HG03575 (cell line): Measurements from ENCODE around the gene CRYBG1.
"Not testable (repeated sequence)": the region's sequence is repeated elsewhere in the genome, so short reads cannot be mapped to it uniquely, and the experiment has no call there.

Experiments used
- ATAC-seq: cut with Tn5 transposase; IDR thresholded peaks from one replicate; pipeline ENCODE4 v1.9.1; 2021; ENCODE audit not compliant: unreplicated experiment, insufficient number of reproducible peaks, low FRiP score; ENCODE audit errors: extremely low read depth

The CRYBG1 gene

DNA sequence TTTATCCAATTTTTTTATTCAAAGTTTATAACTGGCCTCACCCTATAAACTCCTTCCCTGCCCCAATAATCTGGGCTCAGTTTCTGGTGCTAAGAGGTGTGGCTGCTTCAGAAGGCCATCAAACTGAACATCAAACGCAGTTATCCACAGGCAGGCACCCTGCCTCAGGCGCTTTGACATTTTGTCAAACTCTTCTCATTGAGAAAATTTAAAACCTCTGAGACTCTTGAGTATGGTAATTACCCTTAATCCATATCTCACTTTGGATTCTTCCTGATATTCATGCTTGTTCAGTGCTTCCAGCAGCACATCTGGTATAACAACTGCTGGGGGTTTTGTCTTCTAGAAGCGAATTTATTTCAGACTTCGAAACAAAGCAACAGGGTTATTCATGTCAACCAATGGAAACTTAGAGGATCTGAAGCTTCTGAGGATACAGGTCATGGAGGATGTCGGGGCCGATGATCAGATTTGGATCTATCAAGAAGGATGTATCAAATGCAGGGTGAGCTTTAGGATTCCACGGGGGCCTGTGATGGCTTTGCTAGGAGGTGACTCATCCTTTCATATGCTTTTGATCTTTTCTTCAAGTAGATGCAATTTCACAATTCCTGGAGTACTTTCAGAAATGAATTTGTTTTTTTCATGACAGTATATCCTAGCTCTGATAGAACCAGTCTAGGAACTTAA is 200.6 kb downstream of the CRYBG1 start:
- ATAC-seq: no peak

DNA sequence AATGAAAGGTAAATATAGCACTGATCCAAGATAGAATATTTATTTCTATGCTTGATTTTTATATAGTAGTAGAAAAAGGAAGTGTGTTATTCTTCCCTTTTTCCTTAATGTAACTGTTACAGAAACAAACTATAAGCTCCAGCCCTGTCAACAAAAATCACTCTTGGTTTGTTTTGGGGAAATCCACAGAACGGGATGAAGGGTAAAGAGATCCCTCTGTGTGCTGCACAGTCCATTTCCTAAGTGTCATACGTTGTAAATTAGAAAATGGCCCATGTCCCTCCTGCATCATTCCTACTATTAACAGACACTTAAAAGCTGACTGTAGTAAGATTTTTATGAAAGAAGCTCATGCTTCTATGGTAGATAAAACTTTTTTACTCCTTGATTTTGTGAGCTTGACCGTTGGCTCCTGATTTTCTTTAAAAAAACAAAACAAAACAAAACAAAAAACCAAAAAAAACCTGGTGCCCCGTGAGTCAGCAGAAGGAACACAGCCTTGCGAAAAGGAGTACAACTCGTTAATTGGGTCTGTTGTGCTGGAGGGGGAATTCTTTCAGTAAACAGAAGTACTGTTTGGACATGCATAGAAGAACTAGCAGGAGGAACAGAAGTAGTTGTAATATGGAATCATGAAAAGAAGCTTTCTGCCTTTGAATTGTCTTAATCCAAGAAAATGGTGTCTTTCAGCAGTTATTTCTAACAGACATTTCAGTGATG is 201.3 kb downstream of the CRYBG1 start:
- ATAC-seq: no peak

DNA sequence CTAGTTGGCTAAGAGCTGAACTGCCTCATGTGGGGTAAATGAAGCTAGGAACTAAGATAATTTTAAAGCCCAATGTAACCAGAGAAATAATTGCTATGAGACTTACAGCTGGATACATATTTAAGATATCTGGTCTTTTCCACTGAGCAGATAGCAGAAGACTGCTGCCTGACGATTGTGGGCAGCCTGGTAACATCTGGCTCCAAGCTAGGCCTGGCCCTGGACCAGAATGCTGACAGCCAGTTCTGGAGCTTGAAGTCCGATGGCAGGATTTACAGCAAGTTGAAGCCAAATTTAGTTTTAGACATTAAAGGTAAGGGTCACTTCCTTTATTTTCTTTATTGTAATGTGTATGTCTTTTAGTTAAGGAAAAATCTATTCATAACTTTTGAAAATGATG is 203.1 kb downstream of the CRYBG1 start:
- no peak for ATAC-seq

DNA sequence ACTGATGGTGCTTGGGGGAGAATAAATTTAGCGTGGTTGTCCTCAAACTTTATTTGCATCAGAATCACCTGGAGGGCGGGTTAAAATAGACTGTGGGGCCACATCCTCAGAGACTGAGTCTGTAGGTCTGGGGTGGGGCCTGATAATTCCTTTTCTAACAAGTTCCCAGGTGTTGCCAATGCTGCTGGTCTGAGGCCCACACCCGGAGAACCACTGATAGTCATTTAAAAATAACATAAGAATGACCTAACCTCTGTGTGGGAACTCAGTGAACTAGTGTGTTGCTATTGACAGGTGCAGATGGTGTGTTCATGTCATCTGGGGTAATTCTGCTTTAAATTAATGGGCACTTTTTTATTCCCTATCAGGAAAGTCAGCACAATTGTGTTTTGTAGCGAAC is 204.0 kb downstream of the CRYBG1 start:
- no peak for ATAC-seq

DNA sequence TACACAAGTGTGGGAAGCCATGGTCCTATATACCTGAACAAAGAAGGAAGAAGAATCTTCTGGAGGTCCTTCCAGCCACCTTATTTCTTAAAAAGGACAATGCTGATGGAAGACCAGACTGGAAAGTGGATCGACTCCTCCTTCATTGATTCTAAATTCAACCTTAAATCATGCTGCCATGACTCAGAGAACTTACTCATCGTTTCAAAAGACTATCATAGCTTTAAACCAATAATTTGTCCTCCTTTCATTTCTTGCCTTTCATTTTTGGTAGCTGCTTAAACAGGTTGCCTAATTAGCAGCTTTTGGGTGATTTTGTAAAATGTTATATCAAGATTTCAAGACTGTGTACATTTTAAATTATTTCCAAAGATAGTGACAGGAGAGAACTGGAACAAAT is 208.0 kb downstream of the CRYBG1 start:
- no peak for ATAC-seq

DNA sequence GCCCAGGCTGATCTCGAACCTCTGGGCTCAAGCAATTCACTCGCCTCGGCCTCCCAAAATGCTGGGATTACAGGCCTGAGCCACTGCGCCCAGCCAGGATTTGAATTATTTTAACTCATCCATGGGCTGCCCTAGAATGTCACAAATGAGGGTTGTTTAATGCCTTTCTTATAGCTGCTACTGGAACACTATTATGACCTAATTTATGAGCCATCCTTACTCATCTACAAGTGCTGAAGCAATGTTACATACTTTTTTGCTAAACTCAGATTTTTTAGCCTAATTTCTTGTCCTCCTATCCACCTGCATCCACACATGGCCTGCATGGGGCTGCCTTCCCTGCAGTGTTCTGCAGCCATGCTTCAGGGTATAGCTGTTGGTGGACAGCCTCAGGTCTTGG is 208.9 kb downstream of the CRYBG1 start:
- no peak for ATAC-seq

DNA sequence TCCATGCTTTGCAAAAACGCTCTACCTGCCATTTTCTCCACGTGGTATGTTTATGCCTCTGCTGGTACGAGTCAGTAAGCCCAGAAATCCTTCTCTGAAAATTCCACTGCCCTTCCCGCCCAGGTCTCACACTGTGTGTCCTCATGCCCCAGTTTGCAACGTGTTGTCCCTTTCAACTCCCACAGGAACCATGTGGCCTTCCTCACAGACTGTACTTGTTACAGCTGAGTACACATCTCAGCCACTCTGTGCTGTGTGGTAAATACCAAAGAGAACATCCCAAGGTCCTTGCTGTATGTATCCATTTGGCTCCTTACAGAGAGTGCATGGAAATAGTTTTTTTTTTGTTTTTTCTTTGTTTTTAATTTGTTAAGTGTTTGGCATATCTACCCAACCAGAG is 211.9 kb downstream of the CRYBG1 start:
- ATAC-seq: no peak

DNA sequence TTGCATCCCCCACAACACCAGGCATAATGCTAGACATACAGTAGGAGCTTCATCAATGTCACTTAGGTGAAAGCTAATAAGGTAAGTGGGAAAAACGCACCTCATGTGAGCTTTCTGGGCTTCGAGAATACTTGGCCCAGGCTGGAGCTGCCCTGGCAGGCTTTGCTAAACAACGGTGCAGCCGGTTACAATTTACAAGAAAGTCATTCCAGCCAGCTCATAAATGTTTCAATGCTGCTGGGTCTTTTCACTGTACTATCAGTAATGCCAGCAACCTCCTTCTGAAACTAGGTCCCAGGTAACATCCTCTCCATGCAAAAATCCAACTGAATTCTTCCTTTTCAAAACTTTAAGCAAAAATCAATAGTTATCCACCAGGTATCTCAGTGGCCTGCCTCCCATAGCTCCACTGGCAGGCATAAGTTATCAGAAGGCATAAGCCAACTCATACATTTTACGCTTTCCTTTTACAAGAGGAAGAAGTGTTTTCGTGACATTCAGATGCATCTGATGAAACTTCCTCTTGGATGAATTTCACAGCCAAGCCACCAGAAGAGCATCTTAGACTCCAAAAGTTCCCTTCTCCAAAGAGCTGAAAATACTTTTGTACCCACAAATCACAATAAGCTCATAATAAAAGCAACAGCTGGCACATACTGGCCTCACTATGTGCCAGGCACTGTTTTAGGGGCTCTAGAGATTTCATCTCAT is 212.5 kb downstream of the CRYBG1 start:
- no peak for ATAC-seq

DNA sequence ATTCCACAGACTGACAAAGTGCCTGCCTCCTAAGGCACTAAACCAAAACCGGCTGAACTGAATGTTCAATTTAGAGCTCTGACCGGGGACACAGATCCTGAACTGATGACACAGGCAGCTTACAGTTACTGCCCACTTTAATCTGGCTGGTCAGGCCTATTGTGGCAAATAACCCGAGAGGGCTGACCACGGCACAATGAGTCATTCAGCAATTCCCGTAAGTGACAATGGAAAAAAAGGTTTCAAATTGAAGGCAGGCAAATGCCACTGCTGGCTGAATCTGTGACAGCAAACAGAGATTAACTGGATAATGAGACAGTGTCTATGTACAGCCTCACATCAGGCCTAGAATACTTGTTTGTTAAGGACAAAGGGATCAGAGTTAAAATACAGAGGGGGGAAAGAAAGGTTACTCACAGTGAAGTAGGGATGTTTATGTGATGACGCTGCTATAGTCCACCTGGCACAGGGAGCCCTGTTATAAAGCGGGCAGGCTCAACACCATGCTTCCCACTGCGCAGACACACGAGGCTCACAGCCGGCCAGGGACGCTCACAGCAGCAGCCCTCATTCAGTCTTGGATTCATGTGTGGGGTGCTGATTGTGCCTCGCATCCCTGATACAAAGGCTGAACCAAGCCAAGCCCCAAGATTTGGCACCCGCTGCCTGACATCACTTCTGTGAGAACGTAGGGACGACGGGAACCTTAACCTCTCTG is 214.4 kb downstream of the CRYBG1 start:
- no peak for ATAC-seq

DNA sequence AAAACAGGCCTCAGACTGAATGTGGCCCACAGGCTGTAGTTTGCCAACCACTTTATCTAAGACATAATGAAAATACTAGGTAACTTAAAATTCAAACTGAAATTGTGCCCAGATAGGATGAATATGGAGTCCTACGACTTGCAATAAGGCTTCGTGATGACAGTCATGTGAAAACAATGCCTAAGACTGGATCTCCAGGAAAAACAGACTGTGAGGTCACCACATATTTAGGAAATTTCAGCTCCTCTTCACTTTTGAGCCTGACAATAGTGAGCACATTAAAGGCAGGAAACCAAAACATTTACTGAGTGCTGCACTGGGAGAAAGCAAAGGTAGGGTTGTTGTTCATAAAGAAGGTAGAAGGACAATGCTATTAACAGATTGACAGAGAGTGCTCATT is 218.8 kb downstream of the CRYBG1 start:
- ATAC-seq: no peak

DNA sequence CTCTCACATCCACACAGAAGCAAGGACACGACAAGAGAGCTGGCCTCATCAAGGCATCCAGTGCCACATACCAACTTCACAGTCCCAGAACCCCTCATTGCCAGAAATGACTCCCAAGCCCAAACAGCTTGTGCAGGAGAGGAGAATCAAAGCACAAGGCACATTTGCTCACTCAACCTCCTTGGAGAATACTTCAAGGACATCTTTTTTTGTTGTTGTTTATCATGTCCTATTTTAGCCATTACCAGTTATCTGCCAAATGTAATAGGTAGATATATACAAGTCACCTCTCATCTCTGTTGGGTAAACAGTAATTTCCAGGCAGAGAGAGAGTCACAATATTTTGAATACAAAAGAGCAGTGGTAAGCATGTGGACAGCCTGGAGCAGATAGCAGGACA is 221.0 kb downstream of the CRYBG1 start:
- ATAC-seq: no peak

DNA sequence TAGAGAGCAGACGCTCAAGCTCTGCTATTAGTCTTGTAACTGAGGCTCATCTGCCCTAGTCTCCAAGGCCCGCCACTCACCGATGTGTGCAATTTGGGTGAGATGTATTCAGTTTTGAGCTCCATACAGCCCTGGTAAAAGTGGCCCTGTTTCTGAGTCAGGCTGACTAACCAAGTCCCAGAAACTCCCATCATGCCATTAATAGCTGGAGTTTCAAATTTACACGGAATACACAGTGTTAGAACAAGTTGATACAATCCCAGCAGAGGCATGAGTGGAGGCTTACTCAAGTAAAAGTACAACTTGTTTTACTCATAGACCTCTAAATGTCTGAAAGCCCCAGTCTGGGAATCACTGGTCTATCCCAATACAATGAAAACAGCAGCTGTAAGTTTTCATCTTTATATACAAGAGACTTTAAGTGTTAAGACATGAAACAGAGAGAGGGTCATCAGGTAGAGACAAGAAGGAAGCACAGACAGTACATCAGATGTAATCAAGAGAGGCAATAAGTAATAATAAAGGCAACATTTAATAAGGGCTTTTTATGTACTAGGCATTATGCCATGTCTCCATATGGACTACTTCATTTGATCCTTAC is 226.4 kb downstream of the CRYBG1 start:
- ATAC-seq: no peak

DNA sequence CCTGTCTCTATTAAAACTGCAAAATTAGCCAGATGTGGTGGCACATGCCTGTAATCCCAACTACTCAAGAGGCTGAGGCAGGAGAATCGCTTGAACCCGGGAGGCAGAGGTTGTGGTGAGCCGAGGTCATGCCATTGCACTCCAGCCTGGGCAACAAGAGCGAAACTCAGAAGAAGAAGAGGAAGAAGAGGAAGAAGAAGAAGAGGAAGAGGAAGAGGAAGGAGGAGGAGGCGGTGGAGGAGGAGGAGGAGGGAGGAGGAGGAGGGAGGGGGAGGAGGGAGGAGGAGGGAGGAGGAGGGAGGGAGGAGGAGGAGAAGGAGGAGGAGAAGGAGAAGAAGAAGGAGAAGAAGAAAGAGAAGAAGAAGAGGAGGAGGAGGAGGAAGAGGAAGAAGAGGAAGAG is 228.4 kb downstream of the CRYBG1 start:
- not testable (repeated sequence) for ATAC-seq

DNA sequence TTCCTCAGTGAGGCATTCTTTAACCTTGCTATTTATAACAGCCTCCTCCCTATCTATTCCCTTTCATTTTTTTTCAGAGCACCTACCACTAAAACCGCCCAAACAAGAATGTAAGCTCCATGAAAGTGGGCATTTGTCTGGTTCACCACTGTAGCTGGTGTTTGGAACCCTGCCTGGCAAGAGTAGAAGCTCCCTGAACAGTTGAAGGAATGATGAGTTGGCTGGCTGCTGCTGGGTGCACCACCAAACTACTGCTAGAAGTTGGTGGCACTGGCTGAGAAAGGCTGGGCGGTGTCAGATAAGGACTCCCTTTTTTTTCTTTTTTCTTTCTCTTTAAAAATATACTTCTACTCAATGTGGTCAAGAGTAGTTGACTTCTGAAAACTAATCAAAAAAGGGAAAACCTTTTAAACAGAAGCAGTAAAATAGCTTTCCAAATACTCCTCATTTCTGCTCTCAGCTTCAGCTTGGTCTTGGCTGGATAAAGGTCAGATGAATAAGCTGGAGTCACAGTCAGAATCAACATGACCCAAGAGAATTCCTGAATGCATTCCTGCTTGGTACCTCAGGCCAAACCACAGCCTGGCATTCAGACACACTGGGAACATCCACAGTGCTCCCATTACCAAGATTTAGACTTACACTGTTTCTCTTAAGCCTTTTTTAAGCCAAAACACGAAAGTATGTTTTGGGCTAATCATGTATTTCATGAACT is 230.8 kb downstream of the CRYBG1 start:
- ATAC-seq: no peak

DNA sequence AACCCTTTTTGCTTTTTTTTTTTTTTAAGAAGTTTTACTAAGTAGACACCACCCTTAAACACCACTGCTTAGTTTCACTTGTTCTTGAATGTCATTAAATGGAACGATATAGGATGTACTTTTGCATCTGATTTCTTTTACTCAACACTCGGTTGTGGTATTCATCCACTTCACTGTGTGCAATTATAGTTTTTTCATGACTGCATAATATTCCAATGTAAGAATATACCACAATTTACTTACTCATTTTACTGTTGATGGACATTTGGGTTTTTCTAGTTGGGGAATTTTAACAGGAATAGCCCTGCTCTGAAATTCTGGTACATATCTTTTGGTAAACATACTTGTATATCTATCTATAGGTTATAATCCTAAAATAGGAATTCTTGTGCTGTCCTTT is 238.9 kb downstream of the CRYBG1 start:
- ATAC-seq: no peak

DNA sequence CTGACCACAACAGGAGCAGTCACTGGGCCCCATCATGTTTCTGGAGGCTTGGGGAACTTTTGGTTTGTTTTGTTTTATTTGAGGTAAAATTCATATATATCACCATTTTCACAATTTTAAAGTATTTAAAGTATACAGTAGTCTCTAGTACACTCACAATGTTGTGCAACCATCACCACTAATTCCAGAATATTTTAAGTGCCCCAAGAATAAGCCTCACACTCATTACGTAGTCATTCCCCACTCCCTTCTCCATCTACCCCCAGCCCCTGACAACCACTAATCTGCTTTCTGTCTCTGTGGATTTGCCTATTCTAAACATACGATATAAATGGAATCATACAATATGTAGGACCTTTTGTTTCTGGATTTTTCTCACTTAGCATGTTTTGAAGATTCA is 239.8 kb downstream of the CRYBG1 start:
- no peak for ATAC-seq

DNA sequence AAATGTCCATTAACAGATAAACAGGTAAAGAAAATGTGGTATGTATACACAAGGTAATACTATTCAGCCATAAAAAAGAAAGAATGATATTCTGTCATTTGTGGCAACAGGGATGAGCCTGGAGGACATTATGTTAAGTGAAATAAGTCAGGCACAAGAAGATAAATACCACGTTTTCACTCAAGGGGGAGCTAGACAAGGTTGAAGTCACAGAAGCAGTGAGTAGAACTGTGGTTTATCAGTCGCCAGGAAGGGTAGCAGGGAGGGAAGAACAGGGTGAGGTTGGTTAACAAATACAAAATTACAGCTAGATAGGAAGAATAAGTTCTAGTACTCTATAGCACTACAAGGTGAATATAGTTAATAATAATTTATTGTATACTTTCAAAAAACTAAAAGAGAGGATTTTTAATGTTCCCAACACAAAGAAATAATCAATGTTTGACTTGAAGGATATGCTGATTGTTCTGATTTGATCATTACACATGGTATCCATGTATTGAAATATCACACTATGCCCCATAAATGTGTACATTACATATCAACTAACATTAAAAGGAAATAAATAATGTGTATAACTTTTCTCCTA is 247.7 kb downstream of the CRYBG1 start:
- no peak for ATAC-seq

DNA sequence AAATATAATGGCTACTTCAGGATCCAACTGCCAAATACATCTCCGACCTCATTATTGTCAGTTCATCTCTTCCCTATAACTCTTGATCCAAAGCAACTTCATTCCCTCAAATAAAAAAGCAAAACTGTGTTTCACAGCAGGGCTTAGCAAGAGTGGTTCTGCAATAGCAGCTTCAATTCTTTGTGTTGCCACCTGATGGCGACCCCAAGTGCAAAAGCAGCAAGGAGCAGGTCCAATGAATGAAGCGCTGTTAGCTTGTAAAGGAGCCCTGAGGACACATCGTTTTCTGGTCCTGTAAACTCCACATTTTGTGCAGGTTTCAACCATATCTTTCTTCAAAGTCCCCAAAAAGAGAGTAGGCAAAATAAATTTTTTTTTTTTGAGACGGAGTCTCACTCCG is 249.2 kb downstream of the CRYBG1 start:
- no peak for ATAC-seq
